Measurements from ENCODE around the gene UBL4B.

DNA sequence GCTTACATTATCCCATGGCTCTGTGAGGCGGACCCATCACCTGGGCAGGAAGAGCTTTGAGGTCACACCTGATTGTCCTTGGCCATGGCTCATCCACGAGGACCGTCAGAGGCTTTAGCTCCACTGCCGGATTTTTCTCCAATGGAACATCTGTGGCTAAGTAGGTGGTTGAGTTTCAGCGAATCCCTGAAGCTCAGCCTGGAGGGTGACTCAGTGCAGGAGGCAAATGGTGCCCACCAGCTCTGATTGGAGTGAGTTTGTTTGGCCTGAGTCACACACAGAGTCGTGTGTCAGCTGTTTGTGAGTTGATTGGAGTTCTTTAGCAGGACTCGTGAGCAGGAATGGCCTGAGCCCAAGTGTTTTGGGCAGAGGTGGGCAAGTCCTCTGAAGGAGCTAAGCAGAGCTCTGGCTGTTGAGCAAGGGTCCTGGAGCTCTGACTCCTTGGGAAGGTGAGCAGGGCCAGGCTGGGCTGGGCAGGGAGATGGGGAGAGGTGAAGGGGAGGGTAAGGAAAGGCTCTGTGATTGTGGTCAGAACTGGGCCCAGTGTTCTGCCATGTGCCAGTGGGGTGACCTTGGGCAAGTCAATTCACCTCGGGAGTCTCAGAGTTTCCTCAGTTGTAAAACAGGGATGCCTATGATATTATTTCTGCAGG, 40.0 kb downstream of the UBL4B start:
- TF ChIP-seq, protein P1, sequence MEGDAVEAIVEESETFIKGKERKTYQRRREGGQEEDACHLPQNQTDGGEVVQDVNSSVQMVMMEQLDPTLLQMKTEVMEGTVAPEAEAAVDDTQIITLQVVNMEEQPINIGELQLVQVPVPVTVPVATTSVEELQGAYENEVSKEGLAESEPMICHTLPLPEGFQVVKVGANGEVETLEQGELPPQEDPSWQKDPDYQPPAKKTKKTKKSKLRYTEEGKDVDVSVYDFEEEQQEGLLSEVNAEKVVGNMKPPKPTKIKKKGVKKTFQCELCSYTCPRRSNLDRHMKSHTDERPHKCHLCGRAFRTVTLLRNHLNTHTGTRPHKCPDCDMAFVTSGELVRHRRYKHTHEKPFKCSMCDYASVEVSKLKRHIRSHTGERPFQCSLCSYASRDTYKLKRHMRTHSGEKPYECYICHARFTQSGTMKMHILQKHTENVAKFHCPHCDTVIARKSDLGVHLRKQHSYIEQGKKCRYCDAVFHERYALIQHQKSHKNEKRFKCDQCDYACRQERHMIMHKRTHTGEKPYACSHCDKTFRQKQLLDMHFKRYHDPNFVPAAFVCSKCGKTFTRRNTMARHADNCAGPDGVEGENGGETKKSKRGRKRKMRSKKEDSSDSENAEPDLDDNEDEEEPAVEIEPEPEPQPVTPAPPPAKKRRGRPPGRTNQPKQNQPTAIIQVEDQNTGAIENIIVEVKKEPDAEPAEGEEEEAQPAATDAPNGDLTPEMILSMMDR (IDR thresholded peaks at IDR 0.05): no peak
- TF ChIP-seq POLR2A (IDR thresholded peaks at IDR 0.05): no peak
